ENCODE results near the gene RCL1.
"Not testable (repeated sequence)": the region's sequence is repeated elsewhere in the genome, so short reads cannot be mapped to it uniquely, and the experiment has no call there.

The RCL1 gene, protein sequence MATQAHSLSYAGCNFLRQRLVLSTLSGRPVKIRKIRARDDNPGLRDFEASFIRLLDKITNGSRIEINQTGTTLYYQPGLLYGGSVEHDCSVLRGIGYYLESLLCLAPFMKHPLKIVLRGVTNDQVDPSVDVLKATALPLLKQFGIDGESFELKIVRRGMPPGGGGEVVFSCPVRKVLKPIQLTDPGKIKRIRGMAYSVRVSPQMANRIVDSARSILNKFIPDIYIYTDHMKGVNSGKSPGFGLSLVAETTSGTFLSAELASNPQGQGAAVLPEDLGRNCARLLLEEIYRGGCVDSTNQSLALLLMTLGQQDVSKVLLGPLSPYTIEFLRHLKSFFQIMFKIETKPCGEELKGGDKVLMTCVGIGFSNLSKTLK
- total RNA-seq, result 23.3 to 76.8 (median 26.6) reads per million in 3 experiments

DNA sequence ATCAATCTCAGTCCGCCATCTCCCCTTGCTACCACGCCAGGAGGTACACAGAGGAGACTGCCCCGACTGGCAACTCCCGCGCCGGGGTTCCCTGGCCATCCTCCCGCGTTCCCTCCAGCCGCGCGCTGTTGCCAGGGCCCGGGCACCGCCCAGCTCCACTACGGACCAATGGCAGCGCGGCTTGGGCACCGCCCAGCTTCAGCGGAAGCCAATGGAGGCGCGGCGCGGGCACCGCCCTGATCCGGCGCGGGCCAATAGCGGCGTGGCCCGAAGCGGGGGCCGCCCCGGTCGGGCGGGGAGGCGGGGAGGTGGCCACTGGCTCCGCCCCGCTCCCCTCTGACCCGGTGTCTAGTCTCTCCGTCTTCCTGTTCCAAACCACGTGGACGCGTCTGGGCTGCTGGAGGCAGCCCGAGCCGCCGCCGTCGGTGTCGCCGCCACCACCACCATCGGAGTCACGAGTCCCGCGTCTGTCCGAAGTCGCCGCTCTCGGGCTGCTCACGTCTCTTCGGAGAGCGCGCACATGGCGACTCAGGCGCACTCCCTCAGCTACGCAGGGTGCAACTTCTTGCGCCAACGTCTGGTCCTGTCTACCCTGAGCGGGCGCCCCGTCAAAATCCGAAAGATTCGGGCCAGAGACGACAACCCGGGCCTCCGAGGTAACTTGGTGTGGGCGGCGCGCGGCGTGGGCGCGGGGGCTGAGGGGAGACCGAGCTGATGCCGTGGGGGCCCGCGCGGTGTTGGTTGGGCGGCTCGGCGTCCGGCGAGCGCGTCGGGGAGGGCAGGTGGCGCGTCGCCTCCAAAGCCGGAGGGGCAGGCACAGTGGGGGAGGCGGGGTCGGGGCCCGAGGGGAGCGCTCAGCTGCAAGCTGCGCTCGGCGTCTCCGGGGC, at the start of gene RCL1:
TSS of gene RCL1 (plus strand) at position 373 of the 887 bp plus-strand sequence. CDS start at position 521, 148 bp downstream.
- peak; percentile 97 for DNase-seq

- DNase-seq, result no peak
Observed at GRCh38 chr9:4743131-4743875, 49.4 kb upstream of the RCL1 start.

- DNase-seq, result no peak
Observed at GRCh38 chr9:4746278-4747030, 46.3 kb upstream of the RCL1 start.

DNA sequence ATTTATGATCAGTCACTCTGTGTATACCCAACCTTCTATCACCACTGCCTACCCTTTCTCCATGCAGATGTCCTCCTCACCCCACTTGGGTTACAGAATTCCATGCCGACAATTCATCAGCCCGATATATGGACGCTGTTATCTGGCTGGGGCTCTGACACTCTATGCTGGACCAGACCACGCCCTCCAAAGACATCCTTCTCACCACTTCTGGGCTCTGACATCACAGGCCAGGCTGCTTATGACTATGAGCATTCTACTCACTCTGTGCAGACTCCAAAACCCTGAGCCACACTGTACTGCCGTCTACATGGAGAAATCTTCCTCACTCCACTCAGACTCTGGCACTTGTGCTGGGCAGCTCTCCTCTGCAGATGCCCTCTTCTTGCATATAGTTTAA, 44.1 kb upstream of the RCL1 start:
- no peak for DNase-seq

DNA sequence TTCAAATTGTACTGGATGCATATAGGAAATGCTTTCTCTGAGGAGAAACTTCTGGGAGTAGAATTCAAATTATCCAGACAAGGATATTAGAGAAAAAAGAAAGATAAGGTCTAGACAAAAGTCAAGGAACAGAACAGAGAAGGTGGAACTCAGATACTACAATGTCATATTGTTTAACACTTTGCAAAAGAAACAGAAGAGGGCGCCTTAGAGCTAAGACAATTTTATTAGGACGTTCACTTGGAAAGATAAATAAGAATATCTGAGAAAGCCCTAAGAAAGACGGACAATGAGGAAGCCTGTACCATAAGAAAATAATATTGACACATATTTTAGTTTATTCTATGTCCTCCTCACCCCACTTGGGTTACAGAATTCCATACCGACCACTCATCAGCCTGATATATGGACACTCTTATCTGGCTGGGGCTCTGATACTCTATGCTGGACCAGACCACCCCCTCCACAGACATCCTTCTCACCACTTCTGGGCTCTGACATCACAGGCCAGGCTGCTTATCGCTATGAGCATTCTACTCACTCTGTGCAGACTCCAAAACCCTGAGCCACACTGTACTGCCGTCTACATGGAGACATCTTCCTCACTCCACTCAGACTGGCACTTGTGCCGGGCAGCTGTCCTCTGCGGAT, 42.6 kb upstream of the RCL1 start:
- peak; percentile 27 for DNase-seq

- DNase-seq, result not testable (repeated sequence)
Observed at GRCh38 chr9:4754530-4754929, 38.2 kb upstream of the RCL1 start.

GRCh38 chr9:4755026-4755609, 37.6 kb upstream of the RCL1 start:
- DNase-seq, result no peak

- DNase-seq, result no peak
Observed at GRCh38 chr9:4756420-4756819, 36.3 kb upstream of the RCL1 start.

DNA sequence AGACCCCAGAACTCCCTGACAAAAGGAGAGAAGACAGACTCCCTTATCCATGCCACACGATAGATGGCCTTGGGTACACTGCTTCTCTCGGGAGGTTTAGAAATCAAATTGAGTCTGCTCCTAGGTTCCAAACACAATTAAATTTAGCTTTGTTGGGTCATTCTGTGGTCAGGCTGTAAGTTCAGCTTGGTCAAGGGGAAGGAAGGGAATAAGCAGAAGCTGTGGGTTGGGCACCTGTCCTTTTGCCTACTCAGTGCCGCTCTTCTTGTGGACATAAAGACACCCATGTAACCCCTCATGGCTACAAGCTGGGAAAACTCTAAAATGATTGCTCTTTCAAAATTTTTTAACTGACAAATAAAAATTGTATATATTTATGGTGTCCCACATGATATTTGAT, 32.6 kb upstream of the RCL1 start:
- no peak for DNase-seq

DNA sequence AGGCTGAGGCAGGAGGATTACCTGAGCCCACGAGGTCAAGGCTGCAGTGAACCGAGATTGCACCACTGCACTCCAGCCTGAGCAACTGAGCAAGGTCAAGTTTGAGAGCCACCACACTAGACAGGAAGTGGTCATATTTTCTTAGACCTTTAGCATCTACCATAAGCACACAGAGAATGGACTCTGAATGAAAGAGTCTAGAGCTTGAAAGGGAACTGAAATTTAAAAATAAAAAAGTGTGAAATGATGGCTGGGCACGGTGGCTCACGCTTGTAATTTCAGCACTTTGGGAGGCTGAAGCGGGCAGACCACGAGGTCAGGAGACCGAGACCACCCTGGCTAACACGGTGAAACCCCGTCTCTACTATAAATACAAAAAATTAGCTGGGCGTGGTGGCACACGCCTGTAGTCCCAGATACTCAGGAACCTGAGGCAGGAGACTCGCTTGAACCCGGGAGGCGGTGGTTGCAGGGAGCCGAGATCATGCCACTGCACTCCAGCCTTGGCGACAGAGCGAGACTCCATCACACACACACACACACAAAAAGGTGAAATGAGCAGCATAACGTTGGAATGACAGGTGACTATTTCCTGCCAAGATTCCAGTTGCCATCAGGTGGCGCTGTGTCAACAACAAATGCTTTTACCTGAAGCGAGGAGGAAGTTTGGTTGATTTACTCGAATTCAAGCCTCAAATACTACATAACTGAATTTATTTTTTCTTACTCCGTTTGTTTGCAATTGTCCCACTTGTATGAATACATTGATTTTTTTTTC, 30.4 kb upstream of the RCL1 start:
- peak; percentile 70 for DNase-seq

DNA sequence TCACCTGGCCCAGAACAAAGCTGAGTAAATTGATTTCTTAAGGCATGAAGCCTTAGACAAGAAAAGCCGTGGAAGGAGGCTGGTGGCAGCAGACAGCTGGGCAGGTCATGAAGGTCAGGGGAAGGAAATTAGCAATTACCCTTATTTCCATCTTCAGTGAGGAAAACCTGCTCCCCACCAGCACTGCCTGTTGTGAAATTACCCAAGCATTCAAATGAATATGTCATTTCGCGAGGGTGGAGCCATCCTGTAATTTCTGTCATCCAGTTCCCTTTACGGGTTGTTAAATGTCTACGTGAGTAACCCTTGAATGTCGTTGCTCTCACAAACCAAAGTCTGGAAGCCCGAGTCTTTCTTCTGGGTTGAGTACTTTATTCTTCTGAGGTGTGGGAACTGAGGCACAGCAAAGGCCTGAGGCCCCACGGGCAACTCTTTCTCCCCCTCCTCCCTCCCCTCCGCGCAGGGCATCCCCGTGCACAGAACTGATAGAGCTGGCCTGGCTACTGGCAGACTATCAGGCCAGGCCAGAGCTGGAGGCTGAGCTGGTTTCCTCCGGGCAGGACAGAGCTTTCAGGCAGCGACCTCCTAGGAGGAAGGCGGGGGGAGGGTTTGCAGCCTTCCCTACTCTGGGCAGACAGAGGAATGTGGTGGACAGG, 29.7 kb upstream of the RCL1 start:
- no peak for DNase-seq

GRCh38 chr9:4764033-4764432, 28.7 kb upstream of the RCL1 start:
- no peak for DNase-seq

GRCh38 chr9:4768681-4769080, 24.1 kb upstream of the RCL1 start:
- no peak for DNase-seq

GRCh38 chr9:4769321-4770080, 23.2 kb upstream of the RCL1 start:
- no peak for DNase-seq

GRCh38 chr9:4771788-4772187, 21.0 kb upstream of the RCL1 start:
- no peak for DNase-seq

- DNase-seq, result no peak
Observed at GRCh38 chr9:4774209-4774608, 18.5 kb upstream of the RCL1 start.

GRCh38 chr9:4774958-4775357, 17.8 kb upstream of the RCL1 start:
- not testable (repeated sequence) for DNase-seq

- no peak for DNase-seq
Observed at GRCh38 chr9:4780651-4781050, 12.1 kb upstream of the RCL1 start.

GRCh38 chr9:4781408-4781807, 11.3 kb upstream of the RCL1 start:
- no peak for DNase-seq
